ENCODE data around the gene CLSTN2.

Gene CLSTN2

GRCh38 chr3:140540262-140540661 is 605.3 kb downstream of the CLSTN2 start:
- no peak for DNase-seq (ENCODE audit: low read depth, low spot score)

GRCh38 chr3:140541975-140542653 is 607.1 kb downstream of the CLSTN2 start:
- DNase-seq (ENCODE audit: low read depth, low spot score), result no peak

GRCh38 chr3:140545197-140545596 is 610.2 kb downstream of the CLSTN2 start:
- no peak for DNase-seq (ENCODE audit: low read depth, low spot score)

GRCh38 chr3:140545756-140546155 is 610.8 kb downstream of the CLSTN2 start:
- peak; percentile 55 for DNase-seq (ENCODE audit: low read depth, low spot score)

GRCh38 chr3:140546649-140547048 is 611.7 kb downstream of the CLSTN2 start:
- no peak for DNase-seq (ENCODE audit: low read depth, low spot score)

- no peak for DNase-seq (ENCODE audit: low read depth, low spot score)
These were observed 617.4 kb downstream of the CLSTN2 start for GRCh38 chr3:140552403-140552802.

GRCh38 chr3:140552898-140553297 is 617.9 kb downstream of the CLSTN2 start:
- DNase-seq (ENCODE audit: low read depth, low spot score), result no peak

- no peak for DNase-seq (ENCODE audit: low read depth, low spot score)
These were observed 618.6 kb downstream of the CLSTN2 start for GRCh38 chr3:140553591-140553990.

- no peak for DNase-seq (ENCODE audit: low read depth, low spot score)
These were observed 620.7 kb downstream of the CLSTN2 start for GRCh38 chr3:140555666-140556065.

- no peak for DNase-seq (ENCODE audit: low read depth, low spot score)
These were observed 622.5 kb downstream of the CLSTN2 start for GRCh38 chr3:140557476-140557875.

- no peak for DNase-seq (ENCODE audit: low read depth, low spot score)
These were observed 624.6 kb downstream of the CLSTN2 start for GRCh38 chr3:140559546-140559945.

GRCh38 chr3:140563206-140563760 is 628.3 kb downstream of the CLSTN2 start:
- DNase-seq (ENCODE audit: low read depth, low spot score), result no peak

- no peak for DNase-seq (ENCODE audit: low read depth, low spot score)
These were observed 633.1 kb downstream of the CLSTN2 start for GRCh38 chr3:140568131-140568530.

GRCh38 chr3:140568842-140569520 is 634.0 kb downstream of the CLSTN2 start:
- peak; percentile 17 for DNase-seq (ENCODE audit: low read depth, low spot score)

- DNase-seq (ENCODE audit: low read depth, low spot score), result no peak
These were observed 635.6 kb downstream of the CLSTN2 start for GRCh38 chr3:140570602-140571001.

GRCh38 chr3:140571836-140572235 is 636.9 kb downstream of the CLSTN2 start:
- DNase-seq (ENCODE audit: low read depth, low spot score), result no peak

- no peak for DNase-seq (ENCODE audit: low read depth, low spot score)
These were observed 637.3 kb downstream of the CLSTN2 start for GRCh38 chr3:140572334-140572733.

GRCh38 chr3:140573011-140573410 is 638.0 kb downstream of the CLSTN2 start:
- no peak for DNase-seq (ENCODE audit: low read depth, low spot score)

- no peak for DNase-seq (ENCODE audit: low read depth, low spot score)
These were observed 639.4 kb downstream of the CLSTN2 start for GRCh38 chr3:140574375-140574774.

GRCh38 chr3:140576449-140576848 is 641.5 kb downstream of the CLSTN2 start:
- DNase-seq (ENCODE audit: low read depth, low spot score), result no peak

GRCh38 chr3:140577911-140578310 is 642.9 kb downstream of the CLSTN2 start:
- DNase-seq (ENCODE audit: low read depth, low spot score), result no peak

- DNase-seq (ENCODE audit: low read depth, low spot score), result no peak
These were observed 644.3 kb downstream of the CLSTN2 start for GRCh38 chr3:140579260-140579659.

GRCh38 chr3:140580746-140581145 is 645.8 kb downstream of the CLSTN2 start:
- no peak for DNase-seq (ENCODE audit: low read depth, low spot score)
